HCT116 (cell line): Measurements from ENCODE around the gene CA7.

ENCODE experiments used
- CEBPB ChIP-seq: IDR thresholded peaks from 2 replicates; pipeline ENCODE4 v1.6.1; 2012; ENCODE audit warnings: low read depth
- POLR2A ChIP-seq: IDR thresholded peaks from 2 replicates; pipeline ENCODE4 v1.7.0; 2011; ENCODE audit warnings: borderline replicate concordance; ENCODE audit not compliant: insufficient read depth, insufficient read length; ENCODE audit errors: extremely low read depth
- RAD21 ChIP-seq: IDR thresholded peaks from 2 replicates; pipeline ENCODE4 v1.6.1; 2012; ENCODE audit warnings: low read depth, mild to moderate bottlenecking
- YY1 ChIP-seq: IDR thresholded peaks from 2 replicates; pipeline ENCODE4 v1.6.1; 2011; ENCODE audit warnings: low read length, low read depth, moderate library complexity, mild to moderate bottlenecking; ENCODE audit not compliant: insufficient replicate concordance; ENCODE audit errors: extremely low read depth
- ZNF274 ChIP-seq: fragments of 200-500 bp; sonication (Bioruptor generic); IDR thresholded peaks from 2 replicates; pipeline ENCODE4 v1.6.1; 2014; ENCODE audit warnings: mild to moderate bottlenecking, low read depth, low read length, inconsistent platforms
- TF ChIP-seq, protein P1 (sequence below), 3 experiments: fragments of 200-600 bp in 1 of 3; sonication (generic) in 1 of 3; IDR thresholded peaks in 2 of 3; conservative IDR thresholded peaks in 1 of 3; 2 replicates each; pipeline ENCODE4 v1.5.1; 2012 to 2017; ENCODE audit warnings: low read depth in 2 of 3, low read length in 2 of 3, antibody characterized with exemption in 1 of 3, borderline replicate concordance in 1 of 3, control low read depth in 1 of 3, mild to moderate bottlenecking in 1 of 3, mixed read lengths in 1 of 3, mixed run types in 1 of 3, moderate library complexity in 1 of 3; ENCODE audit not compliant: insufficient read depth in 1 of 3
- TF ChIP-seq, protein P2 (sequence below): IDR thresholded peaks from 2 replicates; pipeline ENCODE4 v1.6.1; 2012

DNA sequence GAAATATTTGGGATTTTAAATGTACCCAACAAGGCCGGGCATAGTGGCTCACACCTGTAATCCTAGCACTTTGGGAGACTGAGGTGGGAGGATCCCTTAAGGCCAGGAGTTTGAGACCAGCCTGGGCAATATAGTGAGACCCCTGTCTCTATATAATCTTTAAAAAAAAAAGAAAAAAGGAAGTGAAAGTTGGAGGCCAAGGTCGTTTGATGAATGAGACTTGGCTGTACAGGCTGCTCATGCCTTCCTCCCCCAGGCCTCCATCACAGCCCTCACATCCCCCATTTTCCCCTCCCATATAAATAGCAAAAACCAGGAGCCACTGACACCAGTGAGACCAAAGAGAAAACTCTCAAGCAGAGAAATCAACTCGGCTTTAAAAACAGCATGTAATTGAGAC, 3.3 kb upstream of the CA7 start:
- no peak for TF ChIP-seq RAD21
- TF ChIP-seq, protein P1, sequence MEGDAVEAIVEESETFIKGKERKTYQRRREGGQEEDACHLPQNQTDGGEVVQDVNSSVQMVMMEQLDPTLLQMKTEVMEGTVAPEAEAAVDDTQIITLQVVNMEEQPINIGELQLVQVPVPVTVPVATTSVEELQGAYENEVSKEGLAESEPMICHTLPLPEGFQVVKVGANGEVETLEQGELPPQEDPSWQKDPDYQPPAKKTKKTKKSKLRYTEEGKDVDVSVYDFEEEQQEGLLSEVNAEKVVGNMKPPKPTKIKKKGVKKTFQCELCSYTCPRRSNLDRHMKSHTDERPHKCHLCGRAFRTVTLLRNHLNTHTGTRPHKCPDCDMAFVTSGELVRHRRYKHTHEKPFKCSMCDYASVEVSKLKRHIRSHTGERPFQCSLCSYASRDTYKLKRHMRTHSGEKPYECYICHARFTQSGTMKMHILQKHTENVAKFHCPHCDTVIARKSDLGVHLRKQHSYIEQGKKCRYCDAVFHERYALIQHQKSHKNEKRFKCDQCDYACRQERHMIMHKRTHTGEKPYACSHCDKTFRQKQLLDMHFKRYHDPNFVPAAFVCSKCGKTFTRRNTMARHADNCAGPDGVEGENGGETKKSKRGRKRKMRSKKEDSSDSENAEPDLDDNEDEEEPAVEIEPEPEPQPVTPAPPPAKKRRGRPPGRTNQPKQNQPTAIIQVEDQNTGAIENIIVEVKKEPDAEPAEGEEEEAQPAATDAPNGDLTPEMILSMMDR (IDR thresholded peaks at IDR 0.05 in 2 of 3, conservative IDR thresholded peaks at IDR 0.05 in 1 of 3; ENCODE audit: borderline replicate concordance in 1 of 3, insufficient read depth in 1 of 3, low read depth in 2 of 3, low read length in 2 of 3), result no peak
- TF ChIP-seq POLR2A, result no peak
- TF ChIP-seq, protein P2, sequence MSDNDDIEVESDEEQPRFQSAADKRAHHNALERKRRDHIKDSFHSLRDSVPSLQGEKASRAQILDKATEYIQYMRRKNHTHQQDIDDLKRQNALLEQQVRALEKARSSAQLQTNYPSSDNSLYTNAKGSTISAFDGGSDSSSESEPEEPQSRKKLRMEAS, result no peak
- no peak for TF ChIP-seq ZNF274
- TF ChIP-seq YY1, result no peak
- no peak for TF ChIP-seq CEBPB
